ENCODE results near the gene ERO1A. TPM values are rescaled to one million over a fixed set of nuclear protein-coding genes. Genes with fewer than 3 reads are reported as not detected.

Gene ERO1A
- 122 and 123 TPM in 2 replicates for total RNA-seq

GRCh38 chr14:52695481-52696091, at the start of gene ERO1A:
ERO1A (minus strand) TSS chr14:52695558; CDS start chr14:52695481, 77 bp downstream.

GRCh38 chr14:52729925-52730708, 34.8 kb upstream of the ERO1A start, which contains the start of gene STYX:
STYX (plus strand) TSS chr14:52730166; CDS start chr14:52730475, 309 bp downstream.

GRCh38 chr14:52706724-52707706, 11.7 kb upstream of the ERO1A start, which contains the start of gene PSMC6:
PSMC6 (plus strand) TSS chr14:52707200; CDS start chr14:52707220, 20 bp downstream.

Other genes starting within 250 kb of the ERO1A start
- 5.8 and 7.9 TPM in 2 replicates for gene TXNDC16, start 143.1 kb downstream of the ERO1A start, total RNA-seq
- 0.18 and 0.49 TPM in 2 replicates for gene GPR137C, start 142.7 kb downstream of the ERO1A start, total RNA-seq
- gene PSMC6, start 11.6 kb upstream of the ERO1A start, total RNA-seq = 50.4 and 68.7 TPM in 2 replicates
- 16.1 and 18.0 TPM in 2 replicates for gene STYX, start 34.6 kb upstream of the ERO1A start, total RNA-seq
- gene GNPNAT1, start 96.0 kb upstream of the ERO1A start, total RNA-seq = 20.2 and 28.0 TPM in 2 replicates